ENCODE results near the gene DDX1. TPM values are rescaled to one million over a fixed set of nuclear protein-coding genes. Genes with fewer than 3 reads are reported as not detected.

Gene DDX1
- total RNA-seq, 1 donor from 2014 or later: 48.1 TPM

DNA sequence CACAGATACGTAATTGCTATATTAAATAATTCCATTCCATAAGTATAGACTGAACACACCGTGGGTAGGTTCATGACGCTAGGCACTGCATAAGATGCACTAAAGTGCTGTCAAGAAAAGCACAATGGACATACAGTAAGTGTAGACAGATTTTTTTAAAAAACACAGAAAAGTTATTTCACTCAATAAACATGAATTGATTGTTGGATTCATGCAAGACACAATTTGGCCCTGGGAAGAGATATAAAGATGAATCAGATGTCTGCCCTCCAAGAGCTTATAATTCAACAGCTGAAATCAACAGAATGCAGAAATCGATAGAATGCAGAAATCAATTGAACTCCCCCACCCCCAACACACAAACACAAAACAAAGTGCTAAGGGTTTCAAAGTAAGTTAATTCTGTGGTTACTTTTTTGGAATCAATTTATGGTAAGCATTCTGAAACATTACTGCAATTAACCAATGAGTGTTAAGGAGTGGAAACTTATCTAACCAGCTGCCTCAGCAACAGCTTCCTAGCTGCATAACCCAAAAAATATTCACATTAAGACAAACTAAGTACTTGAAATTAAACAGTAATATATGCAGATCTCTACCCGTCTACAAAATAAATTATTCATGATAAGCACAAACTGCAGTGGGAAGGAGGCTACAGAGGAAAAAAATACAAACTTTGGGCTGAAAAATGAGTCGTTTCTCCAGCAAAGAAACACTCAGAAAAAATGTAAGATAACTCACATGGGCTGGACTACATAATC is 32.1 kb upstream of the DDX1 start:
- TF ChIP-seq, protein P1, sequence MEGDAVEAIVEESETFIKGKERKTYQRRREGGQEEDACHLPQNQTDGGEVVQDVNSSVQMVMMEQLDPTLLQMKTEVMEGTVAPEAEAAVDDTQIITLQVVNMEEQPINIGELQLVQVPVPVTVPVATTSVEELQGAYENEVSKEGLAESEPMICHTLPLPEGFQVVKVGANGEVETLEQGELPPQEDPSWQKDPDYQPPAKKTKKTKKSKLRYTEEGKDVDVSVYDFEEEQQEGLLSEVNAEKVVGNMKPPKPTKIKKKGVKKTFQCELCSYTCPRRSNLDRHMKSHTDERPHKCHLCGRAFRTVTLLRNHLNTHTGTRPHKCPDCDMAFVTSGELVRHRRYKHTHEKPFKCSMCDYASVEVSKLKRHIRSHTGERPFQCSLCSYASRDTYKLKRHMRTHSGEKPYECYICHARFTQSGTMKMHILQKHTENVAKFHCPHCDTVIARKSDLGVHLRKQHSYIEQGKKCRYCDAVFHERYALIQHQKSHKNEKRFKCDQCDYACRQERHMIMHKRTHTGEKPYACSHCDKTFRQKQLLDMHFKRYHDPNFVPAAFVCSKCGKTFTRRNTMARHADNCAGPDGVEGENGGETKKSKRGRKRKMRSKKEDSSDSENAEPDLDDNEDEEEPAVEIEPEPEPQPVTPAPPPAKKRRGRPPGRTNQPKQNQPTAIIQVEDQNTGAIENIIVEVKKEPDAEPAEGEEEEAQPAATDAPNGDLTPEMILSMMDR (IDR thresholded peaks at IDR 0.05): no peak
- TF ChIP-seq POLR2A (IDR thresholded peaks at IDR 0.05) (no peak), POLR2AphosphoS5 (IDR thresholded peaks at IDR 0.05; ENCODE audit: insufficient read depth in 1 of 2, low read depth in 1 of 2) (no peak)
- DNase-seq (ENCODE audit: extremely low spot score in 2 of 2): no peak
- Histone ChIP-seq H3K4me1 (peaks cover 28% of the 10 kb centered on the region), H3K36me3 (no peaks in the 10 kb centered on the region), H3K4me3 (peak overlapping the region; percentile 59 to 97), H3K9me3 (no peaks in the 10 kb centered on the region), H3K27ac (no peak overlapping the region), H3K27me3 (no peaks in the 10 kb centered on the region)
- intact Hi-C loops (cut with DNase I): no loop called here

- Histone ChIP-seq H3K9me3 (no peaks in the 10 kb centered on the region), H3K4me1 (peaks cover 28% of the 10 kb centered on the region), H3K4me3 (peak overlapping the region; percentile 59 to 97), H3K27me3 (no peaks in the 10 kb centered on the region), H3K27ac (peak overlapping the region; percentile 48), H3K36me3 (no peaks in the 10 kb centered on the region)
- TF ChIP-seq, protein P1 (IDR thresholded peaks at IDR 0.05): no peak
- no peak for TF ChIP-seq POLR2AphosphoS5 (IDR thresholded peaks at IDR 0.05; ENCODE audit: insufficient read depth in 1 of 2, low read depth in 1 of 2)
- TF ChIP-seq POLR2A (IDR thresholded peaks at IDR 0.05): no peak
- DNase-seq (ENCODE audit: extremely low spot score in 2 of 2): no peak
- intact Hi-C loops (cut with DNase I): no loop called here
Observed at GRCh38 chr2:15560140-15560987, 31.3 kb upstream of the DDX1 start.

DNA sequence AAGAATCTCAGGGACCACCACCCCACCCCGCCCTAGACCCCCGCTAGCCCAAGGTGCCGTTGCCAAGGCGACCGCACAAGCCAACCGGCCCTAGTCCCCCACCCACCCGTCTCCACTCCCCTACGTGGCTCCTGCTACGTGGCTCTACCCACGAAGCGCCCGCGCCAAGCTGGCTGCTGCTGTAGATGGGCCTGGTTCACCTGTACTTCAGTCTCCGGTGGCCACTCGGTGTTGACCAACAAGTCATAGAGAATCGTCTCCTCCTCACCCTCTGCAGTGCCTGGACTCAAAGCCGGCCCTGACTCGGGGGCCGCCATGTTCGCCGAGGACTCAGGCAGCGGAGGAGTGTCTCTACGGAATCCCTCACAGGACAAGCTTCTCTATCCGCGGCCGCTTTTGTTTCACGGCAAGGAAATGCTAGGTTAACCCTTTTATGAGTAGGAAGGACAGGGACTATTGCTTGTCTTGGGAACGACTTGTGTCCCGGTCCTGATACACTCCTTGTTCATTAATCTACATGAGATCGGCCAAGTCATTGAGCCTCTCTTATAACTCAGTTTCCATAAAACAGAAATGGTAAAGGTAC is 30.6 kb upstream of the DDX1 start, which contains the start of gene NBAS:
Gene NBAS (minus strand): TSS at position 347 of the 586 bp plus-strand sequence. CDS start 30 bp downstream, at position 317.
- H3K27me3 ChIP-seq: no peaks in the 10 kb centered on the region
- peak within 1 kb of the TSS; percentile 59 to 97 for H3K4me3 ChIP-seq
- TF ChIP-seq POLR2AphosphoS5 (IDR thresholded peaks at IDR 0.05; ENCODE audit: insufficient read depth in 1 of 2, low read depth in 1 of 2) (peak; percentile 67 to 82), POLR2A (IDR thresholded peaks at IDR 0.05) (no peak)
- intact Hi-C loops (cut with DNase I): no loop called here
- peak within 1 kb of the TSS; percentile 48 for H3K27ac ChIP-seq
- H3K9me3 ChIP-seq: no peaks in the 10 kb centered on the region
- DNase-seq (ENCODE audit: extremely low spot score in 2 of 2): peak in 1 of 2 donors; percentile 91
- H3K36me3 ChIP-seq: no peaks in the 10 kb centered on the region
- peaks cover 28% of the 10 kb centered on the region for H3K4me1 ChIP-seq

DNA sequence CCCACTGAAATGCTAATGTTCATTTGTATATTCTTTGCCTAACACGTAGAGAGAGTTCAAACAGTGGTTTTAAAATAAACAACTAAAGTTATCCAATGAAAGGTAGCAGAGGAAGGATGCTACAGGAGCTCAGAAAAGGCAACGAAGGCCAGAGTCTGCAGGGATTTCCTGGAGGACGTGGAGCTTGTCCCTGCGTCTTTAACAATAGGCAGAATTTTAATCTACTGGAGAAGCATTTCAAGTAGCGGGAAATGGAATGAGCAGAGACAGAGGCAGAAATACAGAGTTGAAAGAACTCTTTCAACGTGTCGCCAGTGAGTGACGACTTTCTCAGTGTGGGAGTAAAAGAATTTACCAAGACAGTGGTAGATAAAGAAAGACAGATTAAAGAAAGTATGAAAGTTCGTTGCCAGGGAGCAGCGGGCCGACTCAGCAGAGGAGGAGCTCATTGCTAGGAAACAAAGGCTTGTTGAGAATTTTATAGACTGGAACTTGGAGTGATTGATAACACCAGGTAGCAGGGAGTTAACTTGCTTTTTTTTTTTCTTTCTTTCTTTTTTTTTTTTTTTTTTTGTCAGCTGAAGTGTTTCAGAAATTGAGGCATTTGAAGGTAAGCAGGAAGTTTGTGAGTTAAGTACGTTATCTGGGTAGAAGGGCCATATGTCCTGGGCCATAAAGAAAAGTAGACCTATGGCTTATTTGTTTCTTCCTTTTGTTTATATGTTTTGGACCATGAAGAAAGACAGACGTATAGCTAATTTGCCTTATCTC is 29.9 kb upstream of the DDX1 start:
- peak overlapping the region; percentile 59 to 97 for H3K4me3 ChIP-seq
- no peaks in the 10 kb centered on the region for H3K27me3 ChIP-seq
- peak overlapping the region; percentile 48 for H3K27ac ChIP-seq
- intact Hi-C loops (cut with DNase I): no loop called here
- TF ChIP-seq POLR2A (IDR thresholded peaks at IDR 0.05) (no peak), POLR2AphosphoS5 (IDR thresholded peaks at IDR 0.05; ENCODE audit: insufficient read depth in 1 of 2, low read depth in 1 of 2) (no peak)
- TF ChIP-seq, protein P1 (IDR thresholded peaks at IDR 0.05): no peak
- no peaks in the 10 kb centered on the region for H3K36me3 ChIP-seq
- peaks cover 28% of the 10 kb centered on the region for H3K4me1 ChIP-seq
- no peak for DNase-seq (ENCODE audit: extremely low spot score in 2 of 2)
- H3K9me3 ChIP-seq: no peaks in the 10 kb centered on the region
